GM19452 (cell line): ENCODE results near the gene CMTM4.
"Not testable (repeated sequence)": the region's sequence is repeated elsewhere in the genome, so short reads cannot be mapped to it uniquely, and the experiment has no call there.

ENCODE experiments used
- ATAC-seq: cut with Tn5 transposase; IDR thresholded peaks from one replicate; pipeline ENCODE4 v1.9.1; 2021; ENCODE audit not compliant: unreplicated experiment

Gene CMTM4

GRCh38 chr16:66569827-66570405, 126.6 kb downstream of the CMTM4 start:
- ATAC-seq, result no peak

GRCh38 chr16:66569131-66569530, 127.4 kb downstream of the CMTM4 start:
- no peak for ATAC-seq

DNA sequence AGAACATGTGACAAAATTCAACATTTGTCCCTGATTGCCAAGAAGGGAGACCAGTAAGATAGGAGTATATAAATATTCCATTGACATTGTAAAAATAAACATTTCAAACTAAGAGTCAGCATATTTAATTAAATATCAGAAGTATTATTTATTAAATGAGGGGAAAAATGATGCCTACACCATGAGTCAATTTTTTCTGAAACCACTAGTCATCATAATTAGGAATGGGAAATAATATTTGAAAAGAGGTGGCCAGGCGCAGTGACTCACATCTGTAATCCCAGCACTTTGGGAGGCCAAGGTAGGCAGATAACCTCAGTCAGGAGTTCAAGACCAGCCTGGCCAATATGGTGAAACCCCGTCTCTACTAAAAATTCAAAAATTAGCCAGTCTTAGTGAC, 128.2 kb downstream of the CMTM4 start:
- ATAC-seq, result no peak

DNA sequence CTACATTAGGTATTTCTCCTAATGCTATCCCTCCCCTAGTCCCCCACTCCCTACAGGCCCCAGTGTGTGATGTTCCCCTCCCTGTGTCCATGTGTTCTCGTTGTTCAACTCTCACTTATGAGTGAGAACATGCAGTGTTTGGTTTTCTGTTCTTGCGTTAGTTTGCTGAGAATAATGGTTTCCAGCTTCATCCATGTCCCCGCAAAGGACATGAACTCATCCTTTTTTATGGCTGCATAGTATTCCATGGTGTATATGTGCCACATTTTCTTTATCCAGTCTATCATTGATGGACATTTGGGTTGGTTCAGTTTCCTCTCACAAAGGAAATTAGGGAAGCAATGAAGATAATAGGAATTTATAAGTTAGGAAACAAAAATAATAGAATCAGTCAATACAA, 129.3 kb downstream of the CMTM4 start:
- not testable (repeated sequence) for ATAC-seq

- ATAC-seq, result no peak
Observed at GRCh38 chr16:66566051-66566901, 130.3 kb downstream of the CMTM4 start, which contains the start of gene CMTM1. TSS of gene CMTM1 (plus strand) at chr16:66566439. CDS start at chr16:66566514, 75 bp downstream.
